ENCODE data around the gene CPED1.

GRCh38 chr7:121132940-121133339 is 144.4 kb downstream of the CPED1 start:
- TF ChIP-seq CTCF (IDR thresholded peaks at IDR 0.05) (no peak), POLR2A (IDR thresholded peaks at IDR 0.05) (no peak)

All from testis (tissue), 2 donors.